Measurements from ENCODE around the gene DGKG. TPM values are rescaled to one million over a fixed set of nuclear protein-coding genes. Genes with fewer than 3 reads are reported as not detected.

The DGKG gene
- total RNA-seq, 1 donor from 2014 or later: 0.54 TPM

DNA sequence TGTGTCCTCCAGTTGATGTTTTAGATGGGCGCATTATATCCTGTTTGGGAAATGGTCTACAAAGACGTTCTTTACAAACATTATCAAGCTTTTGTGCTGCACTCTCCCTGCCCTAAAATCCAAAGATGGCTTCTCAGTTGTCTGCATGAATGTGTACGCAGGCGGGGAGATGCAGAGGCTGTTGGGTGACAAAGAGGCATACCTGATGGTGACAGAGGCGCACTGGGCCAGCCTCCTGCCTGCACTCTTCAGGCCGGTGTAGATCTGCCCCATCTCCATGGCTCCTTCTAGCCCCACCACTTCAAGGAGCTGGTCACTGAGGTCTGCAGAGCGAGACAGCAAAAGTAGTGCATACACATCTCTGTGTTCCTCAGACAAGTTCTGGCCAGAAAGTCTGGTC is 197.3 kb downstream of the DGKG start:
- H3K27me3 Mint-ChIP-seq (ENCODE audit: unreplicated experiment): peaks cover 7% of the 10 kb centered on the region

DNA sequence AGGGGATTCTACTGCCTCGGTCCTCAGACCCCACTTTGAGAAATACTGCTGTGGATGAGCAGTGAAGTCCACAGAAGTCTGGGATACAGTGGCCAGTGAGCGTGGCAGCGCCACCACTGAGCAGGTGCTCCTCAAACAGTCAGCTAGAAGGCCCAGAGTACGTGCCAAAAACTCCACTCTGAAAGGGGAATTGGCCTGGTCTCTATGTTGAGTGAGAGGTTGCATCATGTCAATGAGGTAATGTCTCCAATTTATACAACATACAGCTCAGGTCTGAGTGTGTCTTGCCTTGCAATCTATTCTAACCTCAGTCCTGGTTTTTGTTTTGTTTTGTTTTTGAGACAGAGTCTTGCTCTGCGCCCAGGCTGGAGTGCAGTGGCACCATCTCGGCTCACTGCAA is 199.8 kb downstream of the DGKG start:
- no peak overlapping the region for H3K4me3 Mint-ChIP-seq (ENCODE audit: unreplicated experiment)
- TF ChIP-seq, protein P1, sequence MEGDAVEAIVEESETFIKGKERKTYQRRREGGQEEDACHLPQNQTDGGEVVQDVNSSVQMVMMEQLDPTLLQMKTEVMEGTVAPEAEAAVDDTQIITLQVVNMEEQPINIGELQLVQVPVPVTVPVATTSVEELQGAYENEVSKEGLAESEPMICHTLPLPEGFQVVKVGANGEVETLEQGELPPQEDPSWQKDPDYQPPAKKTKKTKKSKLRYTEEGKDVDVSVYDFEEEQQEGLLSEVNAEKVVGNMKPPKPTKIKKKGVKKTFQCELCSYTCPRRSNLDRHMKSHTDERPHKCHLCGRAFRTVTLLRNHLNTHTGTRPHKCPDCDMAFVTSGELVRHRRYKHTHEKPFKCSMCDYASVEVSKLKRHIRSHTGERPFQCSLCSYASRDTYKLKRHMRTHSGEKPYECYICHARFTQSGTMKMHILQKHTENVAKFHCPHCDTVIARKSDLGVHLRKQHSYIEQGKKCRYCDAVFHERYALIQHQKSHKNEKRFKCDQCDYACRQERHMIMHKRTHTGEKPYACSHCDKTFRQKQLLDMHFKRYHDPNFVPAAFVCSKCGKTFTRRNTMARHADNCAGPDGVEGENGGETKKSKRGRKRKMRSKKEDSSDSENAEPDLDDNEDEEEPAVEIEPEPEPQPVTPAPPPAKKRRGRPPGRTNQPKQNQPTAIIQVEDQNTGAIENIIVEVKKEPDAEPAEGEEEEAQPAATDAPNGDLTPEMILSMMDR (IDR thresholded peaks at IDR 0.05; ENCODE audit: unreplicated experiment): no peak
- no peaks in the 10 kb centered on the region for H3K36me3 Mint-ChIP-seq (ENCODE audit: low read depth, unreplicated experiment)
- no peak overlapping the region for H3K27ac Mint-ChIP-seq (ENCODE audit: unreplicated experiment)
- H3K9me3 Mint-ChIP-seq (ENCODE audit: unreplicated experiment): no peaks in the 10 kb centered on the region
- DNase-seq (ENCODE audit: low spot score): no peak
- peaks cover 5% of the 10 kb centered on the region for H3K27me3 Mint-ChIP-seq (ENCODE audit: unreplicated experiment)
- peaks cover 11% of the 10 kb centered on the region for H3K4me1 Mint-ChIP-seq (ENCODE audit: unreplicated experiment)

More for the DNA sequence above, 197.3 kb downstream of the DGKG start:
- TF ChIP-seq, protein P1 (IDR thresholded peaks at IDR 0.05; ENCODE audit: unreplicated experiment): no peak
- no peak overlapping the region for H3K27ac Mint-ChIP-seq (ENCODE audit: unreplicated experiment)
- H3K4me3 Mint-ChIP-seq (ENCODE audit: unreplicated experiment): no peak overlapping the region
- DNase-seq (ENCODE audit: low spot score): no peak
- H3K36me3 Mint-ChIP-seq (ENCODE audit: low read depth, unreplicated experiment): no peaks in the 10 kb centered on the region
- peaks cover 24% of the 10 kb centered on the region for H3K4me1 Mint-ChIP-seq (ENCODE audit: unreplicated experiment)
- no peaks in the 10 kb centered on the region for H3K9me3 Mint-ChIP-seq (ENCODE audit: unreplicated experiment)

DNA sequence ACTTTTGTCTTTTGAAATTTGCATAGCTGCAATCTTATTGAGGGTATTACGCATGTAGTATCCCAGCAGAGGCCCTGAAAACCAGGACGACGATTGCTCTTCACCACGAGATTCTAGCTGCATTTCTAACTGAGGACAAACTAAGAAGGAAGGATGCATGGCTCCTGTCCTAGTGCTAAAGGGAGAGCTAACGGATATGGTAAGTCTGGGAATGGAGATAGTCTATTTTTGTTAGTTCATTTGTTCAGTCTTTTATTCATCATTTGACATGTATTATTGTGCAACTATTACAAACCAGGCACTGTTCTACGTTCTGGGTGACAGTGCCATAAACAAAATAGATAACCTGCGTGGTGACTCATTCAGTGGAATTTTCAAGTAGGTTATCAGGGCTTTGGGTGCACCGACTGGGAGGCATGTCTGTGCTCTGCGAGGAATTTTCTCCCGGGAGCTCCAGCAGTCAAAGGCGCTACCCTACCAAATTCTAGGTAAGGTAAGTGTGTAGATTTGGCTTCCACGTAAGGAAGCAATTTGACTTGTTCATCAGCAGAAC is 201.3 kb downstream of the DGKG start:
- TF ChIP-seq, protein P1 (IDR thresholded peaks at IDR 0.05; ENCODE audit: unreplicated experiment): no peak
- peaks cover 4% of the 10 kb centered on the region for H3K4me1 Mint-ChIP-seq (ENCODE audit: unreplicated experiment)

DNA sequence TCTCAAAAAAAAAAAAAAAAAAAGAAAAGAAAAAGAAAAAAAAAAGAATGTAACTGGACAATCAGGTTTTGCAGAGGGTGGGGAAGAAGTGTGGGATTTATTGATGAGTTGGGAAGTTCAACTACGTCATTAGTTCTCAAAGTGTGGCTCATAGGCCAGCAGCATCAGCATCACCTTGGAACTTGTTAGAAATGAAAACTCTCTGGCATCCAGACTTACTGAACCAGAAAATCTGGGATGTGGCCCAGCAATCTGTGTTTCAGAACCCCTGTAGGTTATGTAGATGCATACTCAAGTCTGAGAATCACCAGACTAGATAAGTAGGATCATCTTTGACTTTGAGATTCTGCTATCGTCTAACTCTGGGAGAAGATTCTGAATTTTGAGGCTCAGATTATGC is 207.4 kb downstream of the DGKG start:
- H3K4me1 Mint-ChIP-seq (ENCODE audit: unreplicated experiment): peaks cover 18% of the 10 kb centered on the region
- no peak overlapping the region for H3K27ac Mint-ChIP-seq (ENCODE audit: unreplicated experiment)
- no peak overlapping the region for H3K4me3 Mint-ChIP-seq (ENCODE audit: unreplicated experiment)
- TF ChIP-seq, protein P1 (IDR thresholded peaks at IDR 0.05; ENCODE audit: unreplicated experiment): no peak
- no peaks in the 10 kb centered on the region for H3K9me3 Mint-ChIP-seq (ENCODE audit: unreplicated experiment)
- peaks cover 4% of the 10 kb centered on the region for H3K36me3 Mint-ChIP-seq (ENCODE audit: low read depth, unreplicated experiment)
- no peak for DNase-seq (ENCODE audit: low spot score)
- no peaks in the 10 kb centered on the region for H3K27me3 Mint-ChIP-seq (ENCODE audit: unreplicated experiment)

More for the DNA sequence above, 201.3 kb downstream of the DGKG start:
- DNase-seq (ENCODE audit: low spot score): no peak
- Mint-ChIP-seq H3K27ac (ENCODE audit: unreplicated experiment) (no peak overlapping the region), H3K4me3 (ENCODE audit: unreplicated experiment) (no peak overlapping the region), H3K27me3 (ENCODE audit: unreplicated experiment) (peaks cover 4% of the 10 kb centered on the region), H3K9me3 (ENCODE audit: unreplicated experiment) (no peaks in the 10 kb centered on the region), H3K36me3 (ENCODE audit: low read depth, unreplicated experiment) (no peaks in the 10 kb centered on the region)

DNA sequence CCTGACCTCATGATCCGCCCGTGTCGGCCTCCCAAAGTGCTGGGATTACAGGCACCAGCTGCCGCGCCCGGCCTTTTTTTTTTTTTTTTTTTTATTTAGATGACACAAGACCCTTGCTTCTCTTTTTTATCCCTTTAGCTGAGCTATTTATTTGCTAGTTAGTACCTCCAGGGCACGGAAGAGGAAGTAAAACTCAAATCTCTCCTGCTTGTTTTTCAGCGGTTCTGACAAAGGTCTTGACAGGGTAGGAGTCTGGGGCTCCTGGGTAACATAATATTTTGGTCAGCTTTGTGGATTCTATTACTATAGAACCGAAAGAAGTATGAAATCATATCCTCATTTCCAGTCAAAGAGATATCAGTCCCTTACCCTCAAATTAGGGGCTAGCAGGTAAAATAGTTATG is 209.1 kb downstream of the DGKG start:
- H3K9me3 Mint-ChIP-seq (ENCODE audit: unreplicated experiment): no peaks in the 10 kb centered on the region
- H3K4me3 Mint-ChIP-seq (ENCODE audit: unreplicated experiment): no peak overlapping the region
- TF ChIP-seq, protein P1 (IDR thresholded peaks at IDR 0.05; ENCODE audit: unreplicated experiment): no peak
- H3K27ac Mint-ChIP-seq (ENCODE audit: unreplicated experiment): no peak overlapping the region
- H3K27me3 Mint-ChIP-seq (ENCODE audit: unreplicated experiment): no peaks in the 10 kb centered on the region
- H3K36me3 Mint-ChIP-seq (ENCODE audit: low read depth, unreplicated experiment): peaks cover 4% of the 10 kb centered on the region
- H3K4me1 Mint-ChIP-seq (ENCODE audit: unreplicated experiment): peaks cover 29% of the 10 kb centered on the region
- DNase-seq (ENCODE audit: low spot score): no peak

Data from endothelial cell (in vitro differentiated cells).